Sigmoid colon (tissue), 4 donors: ENCODE data around the gene TRMT1.

ENCODE experiments used
- EP300 ChIP-seq, 4 donors: sonication (generic); formaldehyde crosslinking; IDR thresholded peaks; one replicate each; pipeline ENCODE4 v1.6.1; 2017; ENCODE audit warnings: antibody characterized with exemption in 4 of 4
- POLR2A ChIP-seq, 2 donors: fragments of 450-650 bp; IDR thresholded peaks; one replicate each; pipeline ENCODE4 v1.6.1; 2016; ENCODE audit warnings: antibody characterized with exemption in 2 of 2, mild to moderate bottlenecking in 2 of 2, moderate library complexity in 2 of 2
- POLR2AphosphoS5 ChIP-seq, 4 donors: sonication (generic); formaldehyde crosslinking; IDR thresholded peaks; one replicate each; pipeline ENCODE4 v1.6.1; 2017; ENCODE audit warnings: antibody characterized with exemption in 4 of 4
- TF ChIP-seq, protein P1 (sequence below), 4 experiments: fragments of 450-650 bp in 3 of 4; fragments of 200-600 bp in 1 of 4; IDR thresholded peaks; one replicate each; pipeline ENCODE4 v1.5.1; 2016 to 2019; ENCODE audit warnings: antibody characterized with exemption in 4 of 4, mild to moderate bottlenecking in 3 of 4, moderate library complexity in 2 of 4

DNA sequence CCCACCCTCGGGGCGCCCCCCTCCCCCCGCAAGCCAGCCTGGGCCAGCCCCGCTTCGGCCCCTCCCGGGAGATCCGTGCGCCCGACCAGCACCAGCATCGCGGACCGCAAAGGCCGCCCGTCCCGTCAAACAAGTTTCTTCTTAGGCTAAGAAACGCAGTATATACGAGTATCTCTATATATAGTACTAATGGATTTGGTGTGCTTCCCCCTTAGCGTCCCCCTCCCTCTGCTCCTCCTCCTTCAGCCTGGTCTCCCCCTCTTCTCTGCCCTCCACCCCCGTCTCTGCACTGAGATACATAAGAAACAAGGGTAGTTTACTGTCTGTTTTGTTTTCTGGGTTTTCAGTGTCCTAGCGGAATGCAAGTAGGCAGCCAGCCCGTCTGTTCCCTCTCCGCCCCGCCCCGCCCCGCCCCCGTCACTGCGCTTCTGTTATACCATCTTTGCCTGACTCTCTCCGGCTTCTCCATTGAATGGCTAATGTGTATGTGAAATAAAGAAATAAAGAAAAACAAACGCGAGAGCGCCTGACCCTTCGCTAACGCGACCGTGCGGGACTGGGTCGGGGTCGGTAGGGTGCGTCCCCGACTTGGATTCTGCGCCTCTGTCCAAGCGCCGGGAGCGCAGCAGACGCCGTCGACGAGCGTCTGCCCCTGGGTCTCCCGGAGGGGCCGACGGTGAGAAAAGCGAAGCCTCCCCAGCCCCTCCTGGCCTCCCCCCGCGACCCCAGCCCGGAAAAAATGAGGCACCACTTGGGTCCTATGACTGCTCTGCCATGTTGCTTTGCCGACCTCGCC lies 18.1 kb downstream of the TRMT1 start:
- TF ChIP-seq, protein P1, sequence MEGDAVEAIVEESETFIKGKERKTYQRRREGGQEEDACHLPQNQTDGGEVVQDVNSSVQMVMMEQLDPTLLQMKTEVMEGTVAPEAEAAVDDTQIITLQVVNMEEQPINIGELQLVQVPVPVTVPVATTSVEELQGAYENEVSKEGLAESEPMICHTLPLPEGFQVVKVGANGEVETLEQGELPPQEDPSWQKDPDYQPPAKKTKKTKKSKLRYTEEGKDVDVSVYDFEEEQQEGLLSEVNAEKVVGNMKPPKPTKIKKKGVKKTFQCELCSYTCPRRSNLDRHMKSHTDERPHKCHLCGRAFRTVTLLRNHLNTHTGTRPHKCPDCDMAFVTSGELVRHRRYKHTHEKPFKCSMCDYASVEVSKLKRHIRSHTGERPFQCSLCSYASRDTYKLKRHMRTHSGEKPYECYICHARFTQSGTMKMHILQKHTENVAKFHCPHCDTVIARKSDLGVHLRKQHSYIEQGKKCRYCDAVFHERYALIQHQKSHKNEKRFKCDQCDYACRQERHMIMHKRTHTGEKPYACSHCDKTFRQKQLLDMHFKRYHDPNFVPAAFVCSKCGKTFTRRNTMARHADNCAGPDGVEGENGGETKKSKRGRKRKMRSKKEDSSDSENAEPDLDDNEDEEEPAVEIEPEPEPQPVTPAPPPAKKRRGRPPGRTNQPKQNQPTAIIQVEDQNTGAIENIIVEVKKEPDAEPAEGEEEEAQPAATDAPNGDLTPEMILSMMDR (IDR thresholded peaks at IDR 0.05) = no peak
- TF ChIP-seq EP300 (IDR thresholded peaks at IDR 0.05) = no peak
- TF ChIP-seq POLR2AphosphoS5 (IDR thresholded peaks at IDR 0.05) = peak in 2 of 4 donors; percentile 24 to 51
- TF ChIP-seq POLR2A (IDR thresholded peaks at IDR 0.05) = no peak
